Transverse colon (tissue), 4 donors: ENCODE results near the gene ADD1. TPM values are rescaled to one million over a fixed set of nuclear protein-coding genes. Genes with fewer than 3 reads are reported as not detected.

Source experiments
- DNase-seq: peaks from one replicate; pipeline ENCODE4 v3.0.0-alpha.2; 2019
- H3K27ac ChIP-seq, 4 donors: fragments of 200-600 bp; sonication (generic); 2 replicates each; pipeline ENCODE4 v1.5.1; 2016 to 2018; ENCODE audit warnings: inconsistent platforms in 4 of 4
- H3K27me3 ChIP-seq: fragments of 200-600 bp; sonication (generic); 2 replicates; pipeline ENCODE4 v1.5.1; 2017; ENCODE audit warnings: inconsistent platforms
- H3K36me3 ChIP-seq, 4 donors: fragments of 200-600 bp; sonication (generic); 2 replicates each; pipeline ENCODE4 v1.5.1; 2017 to 2019; ENCODE audit warnings: inconsistent platforms in 4 of 4
- H3K4me1 ChIP-seq, 4 donors: fragments of 200-600 bp; sonication (generic); 2 replicates each; pipeline ENCODE4 v1.5.1; 2017 to 2020; ENCODE audit warnings: inconsistent platforms in 4 of 4
- H3K4me3 ChIP-seq, 4 donors: fragments of 200-600 bp; sonication (generic); 1 replicate in 1 of 4; 2 replicates in 3 of 4; pipeline versions ENCODE4 v1.5.1 to v1.6.1; 2017 to 2019; ENCODE audit warnings: inconsistent platforms in 4 of 4
- H3K9me3 ChIP-seq, 2 donors: fragments of 200-600 bp; sonication (generic); 2 replicates each; pipeline ENCODE4 v1.5.1; 2017 to 2019; ENCODE audit warnings: inconsistent platforms in 2 of 2
- CTCF ChIP-seq, 5 experiments: fragments of 200-600 bp in 3 of 5; fragments of 450-650 bp in 2 of 5; sonication (generic) in 3 of 5; IDR thresholded peaks; 1 replicate in 2 of 5; 2 replicates in 3 of 5; pipeline ENCODE4 v1.5.1; 2016 to 2017; ENCODE audit warnings: antibody characterized with exemption in 5 of 5, inconsistent platforms in 3 of 5, mild to moderate bottlenecking in 2 of 5, moderate library complexity in 1 of 5
- EP300 ChIP-seq: sonication (generic); formaldehyde crosslinking; IDR thresholded peaks from one replicate; pipeline ENCODE4 v1.6.1; 2017; ENCODE audit warnings: antibody characterized with exemption, low read depth
- POLR2A ChIP-seq: fragments of 450-650 bp; IDR thresholded peaks from one replicate; pipeline ENCODE4 v1.6.1; 2016; ENCODE audit warnings: antibody characterized with exemption, mild to moderate bottlenecking, moderate library complexity
- POLR2AphosphoS5 ChIP-seq, 3 donors: sonication (generic); formaldehyde crosslinking; IDR thresholded peaks; one replicate each; pipeline ENCODE4 v1.6.1; 2016; ENCODE audit warnings: antibody characterized with exemption in 3 of 3
- WGBS, 2 donors: methylation state at CpG; one replicate each; pipeline ENCODE4 v1.1.5; 2018; ENCODE audit warnings: low coverage in 1 of 2; 5-methylcytosine and 5-hydroxymethylcytosine counted together
- in situ Hi-C, 4 donors: fragments of 200-750 bp; cut with MboI; loops; one replicate each; pipeline versions ENCODE4 v1.15.0 to v1.15.1; 2017; ENCODE audit warnings: low sequenced_read_pairs in 3 of 4, low pct_ligation_motif_present in 1 of 4, low pct_unique_long_range_greater_than_20kb in 1 of 4
- intact Hi-C: fragments of 100-400 bp; cut with DNase I; formaldehyde crosslinking; loops from one replicate; pipeline ENCODE4 v1.15.1; 2023; ENCODE audit warnings: low total_unique reads
- total RNA-seq, 4 donors: library from RNA; depleted of rRNA; stranded (reverse); fragments of >200 nt; gene quantifications; one replicate each; pipeline ENCODE4 v1.1.0, GENCODE V29; 2016

The ADD1 gene
- total RNA-seq, 4 donors from 2014 or later = 218 to 392 (median 299) TPM

- Histone ChIP-seq H3K36me3 (peaks cover 0 to 12% (median 8%) of the 10 kb centered on the region in 4 donors), H3K9me3 (no peaks in the 10 kb centered on the region), H3K4me1 (peaks cover 3 to 26% (median 20%) of the 10 kb centered on the region in 4 donors), H3K4me3 (peak overlapping the region in 1 of 4 donors; percentile 94), H3K27me3 (no peaks in the 10 kb centered on the region), H3K27ac (peak overlapping the region in 3 of 4 donors; percentile 88 to 92 (median 90))
- DNase-seq = no peak
- in situ Hi-C loops (no loop called here), intact Hi-C loops (no loop called here)
- WGBS, 2 donors = 62 to 86% methylated on average over 1 to 8 of the region's 8 CpGs
- TF ChIP-seq POLR2AphosphoS5 (IDR thresholded peaks at IDR 0.05) (no peak), CTCF (IDR thresholded peaks at IDR 0.05) (no peak), POLR2A (no peak), EP300 (no peak)
Measured at GRCh38 chr4:2961421-2961810, 117.8 kb downstream of the ADD1 start.

GRCh38 chr4:2961811-2962441, 118.3 kb downstream of the ADD1 start:
- Histone ChIP-seq H3K27ac (peak overlapping the region; percentile 87 to 92 (median 89)), H3K9me3 (no peaks in the 10 kb centered on the region), H3K4me1 (peaks cover 3 to 26% (median 20%) of the 10 kb centered on the region in 4 donors), H3K4me3 (peak overlapping the region; percentile 34 to 94 (median 88)), H3K36me3 (peaks cover 0 to 7% (median 5%) of the 10 kb centered on the region in 4 donors), H3K27me3 (no peaks in the 10 kb centered on the region)
- TF ChIP-seq POLR2AphosphoS5 (IDR thresholded peaks at IDR 0.05) = no peak
- TF ChIP-seq POLR2A = no peak
- no peak for TF ChIP-seq CTCF (IDR thresholded peaks at IDR 0.05)
- no peak for TF ChIP-seq EP300
- WGBS, 2 donors = 12 to 23% methylated on average over 8 to 14 of the region's 14 CpGs
- intact Hi-C loops (no loop called here), in situ Hi-C loops (no loop called here)
- no peak for DNase-seq

- peaks cover 3 to 26% (median 20%) of the 10 kb centered on the region in 4 donors for H3K4me1 ChIP-seq
- 0% methylated on average over 5 to 40 of the region's 40 CpGs for WGBS, 2 donors
- peaks cover 0 to 3% (median 0%) of the 10 kb centered on the region in 4 donors for H3K36me3 ChIP-seq
- TF ChIP-seq POLR2AphosphoS5 (IDR thresholded peaks at IDR 0.05) = no peak
- no peak for TF ChIP-seq POLR2A
- peak; percentile 40 for DNase-seq
- H3K27ac ChIP-seq = peak overlapping the region; percentile 87 to 92 (median 89)
- no peaks in the 10 kb centered on the region for H3K27me3 ChIP-seq
- peak overlapping the region; percentile 34 to 94 (median 88) for H3K4me3 ChIP-seq
- intact Hi-C loops = no loop called here
- H3K9me3 ChIP-seq = no peaks in the 10 kb centered on the region
- in situ Hi-C loops = no loop called here
Measured at GRCh38 chr4:2962614-2963174, 119.0 kb downstream of the ADD1 start.

GRCh38 chr4:2963175-2963965, 119.7 kb downstream of the ADD1 start, which contains the start of the genes GRK4 and NOP14:
GRK4 (plus strand) TSS chr4:2963571; CDS start chr4:2964071, 500 bp downstream.
NOP14 (minus strand) TSS chr4:2963406; CDS start chr4:2963319, 87 bp downstream.
- Histone ChIP-seq H3K9me3 (no peaks in the 10 kb centered on the region), H3K36me3 (no peaks in the 10 kb centered on the region), H3K27ac (peak within 1 kb of the TSS; percentile 87 to 92 (median 89)), H3K27me3 (no peaks in the 10 kb centered on the region), H3K4me3 (peak within 1 kb of the TSS; percentile 85 to 100 (median 92)), H3K4me1 (peaks cover 3 to 26% (median 20%) of the 10 kb centered on the region in 4 donors)
- intact Hi-C loops = no loop called here
- in situ Hi-C loops = no loop called here
- TF ChIP-seq POLR2AphosphoS5 (IDR thresholded peaks at IDR 0.05) (peak; percentile 59 to 87 (median 82)), EP300 (no peak), POLR2A (peak; percentile 72), CTCF (IDR thresholded peaks at IDR 0.05) (peak in 3 of 5 experiments; percentile 13 to 43 (median 21))
- DNase-seq = peak; percentile 98
- WGBS, 2 donors = 0% methylated on average over 71 of the region's 105 CpGs; no CpG with 5 or more reads in 1 of the 2 donors
